Neuronal stem cell (in vitro differentiated cells): ENCODE data around the gene UBALD1.
"Not testable (repeated sequence)": the region's sequence is repeated elsewhere in the genome, so short reads cannot be mapped to it uniquely, and the experiment has no call there.

Experiments
- DNase-seq: peaks from one replicate; pipeline ENCODE4 v3.0.0-alpha.2; 2013; ENCODE audit warnings: low spot score
- H2AFZ ChIP-seq: one replicate; pipeline ENCODE4 v1.6.1; 2013; ENCODE audit warnings: mild to moderate bottlenecking, low read length, inconsistent platforms
- H2AK5ac ChIP-seq: 2 replicates; pipeline ENCODE4 v1.6.1; 2013; ENCODE audit warnings: low read depth, mild to moderate bottlenecking, inconsistent platforms, low read length, moderate library complexity, mixed read lengths
- H2BK120ac ChIP-seq: 2 replicates; pipeline ENCODE4 v1.6.1; 2013; ENCODE audit warnings: low read depth, mild to moderate bottlenecking, inconsistent platforms, low read length, moderate library complexity, mixed read lengths
- H2BK12ac ChIP-seq: one replicate; pipeline ENCODE4 v1.6.1; 2013; ENCODE audit warnings: low read length, inconsistent platforms
- H2BK15ac ChIP-seq: 2 replicates; pipeline ENCODE4 v1.6.1; 2013; ENCODE audit warnings: mild to moderate bottlenecking, low read length, inconsistent platforms, mixed read lengths
- H2BK5ac ChIP-seq: one replicate; pipeline ENCODE4 v1.6.1; 2013; ENCODE audit warnings: inconsistent platforms, mild to moderate bottlenecking, low read length, moderate library complexity
- H3K14ac ChIP-seq: one replicate; pipeline ENCODE4 v1.6.1; 2013; ENCODE audit warnings: low read length, inconsistent platforms
- H3K18ac ChIP-seq: 2 replicates; pipeline ENCODE4 v1.6.1; 2013; ENCODE audit warnings: low read length, inconsistent platforms
- H3K23ac ChIP-seq: 2 replicates; pipeline ENCODE4 v1.6.1; 2013; ENCODE audit warnings: low read depth, mild to moderate bottlenecking, mixed read lengths, low read length, inconsistent platforms; ENCODE audit not compliant: poor library complexity
- H3K27ac ChIP-seq: replicated peaks from 3 replicates; pipeline ENCODE4 v1.5.1; 2013; ENCODE audit warnings: low read length, inconsistent platforms
- H3K27me3 ChIP-seq, 3 experiments: 2 replicates each; pipeline ENCODE4 v1.6.1; 2013; ENCODE audit warnings: low read length in 3 of 3, mild to moderate bottlenecking in 2 of 3, inconsistent platforms in 1 of 3, low read depth in 1 of 3, mixed read lengths in 1 of 3, moderate library complexity in 1 of 3; ENCODE audit not compliant: control insufficient read depth in 3 of 3, insufficient read depth in 3 of 3
- H3K36me3 ChIP-seq, 2 donors: replicated peaks in 1 of 2; 2 replicates each; pipeline ENCODE4 v1.6.1; 2013; ENCODE audit warnings: low read length in 2 of 2; ENCODE audit not compliant: control insufficient read depth in 2 of 2, insufficient read depth in 2 of 2
- H3K4ac ChIP-seq: 2 replicates; pipeline ENCODE4 v1.6.1; 2013; ENCODE audit warnings: inconsistent platforms, mild to moderate bottlenecking, low read length, moderate library complexity
- H3K4me1 ChIP-seq, 2 donors: 1 replicate in 1 of 2; 2 replicates in 1 of 2; pipeline ENCODE4 v1.6.1; 2013; ENCODE audit warnings: low read length in 2 of 2, low read depth in 1 of 2; ENCODE audit not compliant: control insufficient read depth in 2 of 2, insufficient read depth in 1 of 2
- H3K4me2 ChIP-seq: one replicate; pipeline ENCODE4 v1.6.1; 2013; ENCODE audit warnings: mild to moderate bottlenecking, low read length, inconsistent platforms; ENCODE audit not compliant: insufficient read depth, poor library complexity, severe bottlenecking
- H3K4me3 ChIP-seq, 2 donors: 2 replicates each; pipeline ENCODE4 v1.5.1; 2013; ENCODE audit warnings: low read length in 2 of 2, mild to moderate bottlenecking in 2 of 2, inconsistent platforms in 1 of 2, moderate library complexity in 1 of 2
- H3K79me1 ChIP-seq: one replicate; pipeline ENCODE4 v1.6.1; 2013; ENCODE audit warnings: low read depth, mild to moderate bottlenecking, inconsistent platforms, low read length, moderate library complexity
- H3K9ac ChIP-seq: one replicate; pipeline ENCODE4 v1.6.1; 2013; ENCODE audit warnings: mild to moderate bottlenecking, low read depth, low read length, inconsistent platforms; ENCODE audit not compliant: poor library complexity
- H3K9me3 ChIP-seq, 2 donors: replicated peaks in 1 of 2; 2 replicates each; pipeline versions ENCODE3 to v1.6.1; 2013; ENCODE audit warnings: low read length in 2 of 2, mild to moderate bottlenecking in 2 of 2, inconsistent platforms in 1 of 2, low read depth in 1 of 2, mixed read lengths in 1 of 2, moderate library complexity in 1 of 2; ENCODE audit not compliant: control insufficient read depth in 2 of 2, insufficient read depth in 1 of 2
- H4K8ac ChIP-seq: one replicate; pipeline ENCODE4 v1.6.1; 2013; ENCODE audit warnings: low read depth, mild to moderate bottlenecking, inconsistent platforms, low read length, moderate library complexity
- H4K91ac ChIP-seq: one replicate; pipeline ENCODE4 v1.6.1; 2013; ENCODE audit warnings: low read length, low read depth, mild to moderate bottlenecking, inconsistent platforms; ENCODE audit not compliant: poor library complexity
- WGBS, 2 donors: extraction: QIAGEN DNeasy Blood & Tissue Kit; methylation state at CpG; one replicate each; pipeline ENCODE4 v1.1.7; 2013; ENCODE audit warnings: missing lambda C conversion rate in 2 of 2, mixed read lengths in 1 of 2; ENCODE audit not compliant: insufficient read length in 2 of 2, insufficient replicate concordance in 1 of 2; ENCODE audit errors: extremely low coverage in 2 of 2; 5-methylcytosine and 5-hydroxymethylcytosine counted together

Gene UBALD1

GRCh38 chr16:4652561-4652960 lies 37.9 kb upstream of the UBALD1 start:
- no peak overlapping the region for H2BK15ac ChIP-seq
- H4K91ac ChIP-seq = no peak overlapping the region
- H3K9ac ChIP-seq = no peak overlapping the region
- no peak overlapping the region for H2AK5ac ChIP-seq
- H3K14ac ChIP-seq = no peak overlapping the region
- H3K9me3 ChIP-seq = peaks cover 0 to 4% of the 10 kb centered on the region in 2 donors
- DNase-seq = no peak
- peaks cover 15% of the 10 kb centered on the region for H3K79me1 ChIP-seq
- H2AFZ ChIP-seq = no peak overlapping the region
- no peak overlapping the region for H2BK12ac ChIP-seq
- no peak overlapping the region for H4K8ac ChIP-seq
- H3K4me2 ChIP-seq = no peak overlapping the region
- peak overlapping the region; percentile 43 for H3K23ac ChIP-seq
- no peak overlapping the region for H2BK120ac ChIP-seq
- no peaks in the 10 kb centered on the region for H3K27me3 ChIP-seq
- H3K18ac ChIP-seq = no peak overlapping the region
- H3K27ac ChIP-seq = no peak overlapping the region
- H2BK5ac ChIP-seq = no peak overlapping the region
- H3K4ac ChIP-seq = no peak overlapping the region
- H3K4me3 ChIP-seq = no peak overlapping the region
- H3K36me3 ChIP-seq = peaks cover 23 to 75% of the 10 kb centered on the region in 2 donors
- no CpG with 5 or more reads among the region's 25 CpGs for WGBS, 2 donors
- H3K4me1 ChIP-seq = no peaks in the 10 kb centered on the region

GRCh38 chr16:4651827-4652226 lies 37.1 kb upstream of the UBALD1 start:
- Histone ChIP-seq H3K14ac (no peak overlapping the region), H2BK120ac (no peak overlapping the region), H2AFZ (no peak overlapping the region), H3K27ac (no peak overlapping the region), H2BK15ac (no peak overlapping the region), H3K23ac (no peak overlapping the region), H2BK12ac (no peak overlapping the region), H3K36me3 (peaks cover 20 to 75% of the 10 kb centered on the region in 2 donors), H3K4me1 (no peaks in the 10 kb centered on the region), H4K91ac (no peak overlapping the region), H3K79me1 (peaks cover 19% of the 10 kb centered on the region), H3K4me3 (no peak overlapping the region), H3K4ac (no peak overlapping the region), H3K18ac (no peak overlapping the region), H3K9ac (no peak overlapping the region), H2BK5ac (no peak overlapping the region), H4K8ac (no peak overlapping the region), H3K4me2 (no peak overlapping the region), H3K9me3 (peaks cover 0 to 12% of the 10 kb centered on the region in 2 donors), H3K27me3 (no peaks in the 10 kb centered on the region), H2AK5ac (no peak overlapping the region)
- no peak for DNase-seq
- WGBS, 2 donors = no CpG with 5 or more reads among the region's 13 CpGs

DNA sequence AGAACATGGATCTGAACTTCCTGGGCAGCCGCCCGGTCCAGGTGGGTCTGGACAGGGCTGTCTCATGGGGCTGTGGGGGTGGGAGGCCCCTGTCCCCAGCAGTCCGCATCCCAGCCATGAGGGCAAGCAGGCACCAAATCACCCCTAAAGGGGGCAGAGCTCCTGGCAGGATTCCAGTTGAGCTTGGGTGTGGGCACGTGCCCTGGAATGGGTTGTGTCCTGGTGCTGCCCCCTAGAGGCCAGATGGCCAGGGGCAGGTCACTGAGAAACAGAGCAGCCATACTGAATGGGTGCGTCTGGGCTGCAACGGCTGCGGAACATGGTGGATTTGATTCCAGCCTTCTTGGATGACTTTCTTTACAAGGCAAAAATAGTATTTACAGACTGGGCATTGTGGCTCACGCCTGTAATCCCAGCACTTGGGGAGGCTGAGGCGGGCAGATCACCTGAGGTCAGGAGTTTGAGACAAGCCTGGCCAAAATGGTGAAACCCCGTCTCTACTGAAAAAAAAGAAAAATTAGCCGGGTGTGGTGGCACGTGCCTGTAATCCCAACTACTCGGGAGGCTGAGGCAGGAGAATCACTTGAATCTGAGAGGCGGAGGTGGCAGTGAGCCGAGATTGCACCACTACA lies 35.9 kb upstream of the UBALD1 start:
- no CpG with 5 or more reads among the region's 15 CpGs for WGBS, 2 donors
- H3K14ac ChIP-seq, DNase-seq, H3K23ac ChIP-seq, H2AK5ac ChIP-seq, H4K8ac ChIP-seq, H3K9ac ChIP-seq, H3K27me3 ChIP-seq, H3K4ac ChIP-seq, H2BK120ac ChIP-seq, H2BK15ac ChIP-seq, H3K27ac ChIP-seq, H2BK5ac ChIP-seq, H2BK12ac ChIP-seq, H4K91ac ChIP-seq, H3K4me1 ChIP-seq, H3K4me2 ChIP-seq, H2AFZ ChIP-seq: not testable (repeated sequence)
- Histone ChIP-seq H3K36me3 (peaks cover 18 to 72% of the 10 kb centered on the region in 2 donors), H3K9me3 (peaks cover 5 to 14% of the 10 kb centered on the region in 2 donors), H3K4me3 (peak overlapping the region in 1 of 2 donors; percentile 44), H3K18ac (peak overlapping the region; percentile 57), H3K79me1 (peaks cover 22% of the 10 kb centered on the region)

- Histone ChIP-seq H3K4me1 (no peaks in the 10 kb centered on the region), H2BK120ac (no peak overlapping the region), H4K91ac (no peak overlapping the region), H2BK15ac (no peak overlapping the region), H3K27me3 (no peaks in the 10 kb centered on the region), H3K4ac (no peak overlapping the region), H3K14ac (no peak overlapping the region), H3K9ac (no peak overlapping the region), H4K8ac (no peak overlapping the region), H2AFZ (no peak overlapping the region), H3K9me3 (peaks cover 5 to 14% of the 10 kb centered on the region in 2 donors), H2BK5ac (no peak overlapping the region), H3K4me3 (no peak overlapping the region), H3K27ac (no peak overlapping the region), H3K18ac (no peak overlapping the region), H2BK12ac (no peak overlapping the region), H3K79me1 (peaks cover 20% of the 10 kb centered on the region), H3K36me3 (peaks cover 17 to 69% of the 10 kb centered on the region in 2 donors), H3K23ac (no peak overlapping the region), H2AK5ac (no peak overlapping the region), H3K4me2 (no peak overlapping the region)
- no CpG with 5 or more reads among the region's 25 CpGs for WGBS, 2 donors
- no peak for DNase-seq
These were observed 35.2 kb upstream of the UBALD1 start for GRCh38 chr16:4649744-4650442.
